Measurements from ENCODE around the gene PRKG1.

Gene PRKG1

GRCh38 chr10:51838471-51838870, 764.2 kb downstream of the PRKG1 start:
- Histone ChIP-seq H3K4me3 (ENCODE audit: low read length) (no peak overlapping the region), H3K4me2 (ENCODE audit: low read length) (no peak overlapping the region), H3K27me3 (ENCODE audit: low read depth, low read length) (no peaks in the 10 kb centered on the region), H3K9me3 (ENCODE audit: insufficient read depth, low read length) (no peaks in the 10 kb centered on the region), H3K79me2 (ENCODE audit: low read length) (no peaks in the 10 kb centered on the region), H3K36me3 (replicated peaks; ENCODE audit: low read depth, low read length) (no peaks in the 10 kb centered on the region), H3K27ac (ENCODE audit: low read length) (no peak overlapping the region), H4K20me1 (ENCODE audit: insufficient read depth, low read length) (no peaks in the 10 kb centered on the region), H3K4me1 (ENCODE audit: low read length) (peaks cover 10% of the 10 kb centered on the region), H2AFZ (ENCODE audit: low read depth, low read length) (no peak overlapping the region), H3K9ac (ENCODE audit: low read length) (no peak overlapping the region)
- no peak for TF ChIP-seq CTCF (IDR thresholded peaks at IDR 0.05; ENCODE audit: low read depth, low read length)
- no peak for TF ChIP-seq EZH2phosphoT487 (IDR thresholded peaks at IDR 0.05; ENCODE audit: low read depth)

DNA sequence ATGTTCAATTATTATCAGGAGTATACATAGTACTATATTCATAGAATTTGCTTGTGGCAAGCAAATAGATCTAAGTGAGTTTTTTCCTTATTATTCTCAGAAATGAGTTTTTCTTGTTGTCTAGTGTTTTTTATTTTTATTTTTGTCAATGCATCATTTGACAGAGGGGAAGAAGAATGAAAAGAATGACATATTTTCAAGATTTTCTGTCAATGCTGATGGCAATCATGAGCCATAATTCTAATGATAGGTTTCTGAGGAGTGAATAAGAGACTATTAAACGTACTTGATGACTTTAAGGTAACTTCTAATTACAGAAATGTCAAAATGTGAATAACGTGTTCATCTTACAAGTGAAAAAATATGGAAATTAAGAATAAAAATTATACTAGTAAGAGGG, 769.7 kb downstream of the PRKG1 start:
- H3K79me2 ChIP-seq (ENCODE audit: low read length) = no peaks in the 10 kb centered on the region
- H3K36me3 ChIP-seq (replicated peaks; ENCODE audit: low read depth, low read length) = no peaks in the 10 kb centered on the region
- no peaks in the 10 kb centered on the region for H4K20me1 ChIP-seq (ENCODE audit: insufficient read depth, low read length)
- H3K27ac ChIP-seq (ENCODE audit: low read length) = no peak overlapping the region
- H3K9me3 ChIP-seq (ENCODE audit: insufficient read depth, low read length) = no peaks in the 10 kb centered on the region
- peaks cover 8% of the 10 kb centered on the region for H3K4me1 ChIP-seq (ENCODE audit: low read length)
- no peaks in the 10 kb centered on the region for H3K27me3 ChIP-seq (ENCODE audit: low read depth, low read length)
- H3K4me3 ChIP-seq (ENCODE audit: low read length) = no peak overlapping the region
- no peak overlapping the region for H2AFZ ChIP-seq (ENCODE audit: low read depth, low read length)
- H3K9ac ChIP-seq (ENCODE audit: low read length) = no peak overlapping the region
- no peak for TF ChIP-seq CTCF (IDR thresholded peaks at IDR 0.05; ENCODE audit: low read depth, low read length)
- no peak for TF ChIP-seq EZH2phosphoT487 (IDR thresholded peaks at IDR 0.05; ENCODE audit: low read depth)
- H3K4me2 ChIP-seq (ENCODE audit: low read length) = no peak overlapping the region

GRCh38 chr10:51846856-51847506, 772.7 kb downstream of the PRKG1 start:
- no peaks in the 10 kb centered on the region for H3K36me3 ChIP-seq (replicated peaks; ENCODE audit: low read depth, low read length)
- H3K27ac ChIP-seq (ENCODE audit: low read length) = no peak overlapping the region
- H3K4me2 ChIP-seq (ENCODE audit: low read length) = no peak overlapping the region
- TF ChIP-seq CTCF (IDR thresholded peaks at IDR 0.05; ENCODE audit: low read depth, low read length) = no peak
- TF ChIP-seq EZH2phosphoT487 (IDR thresholded peaks at IDR 0.05; ENCODE audit: low read depth) = no peak
- H3K27me3 ChIP-seq (ENCODE audit: low read depth, low read length) = no peaks in the 10 kb centered on the region
- no peaks in the 10 kb centered on the region for H3K79me2 ChIP-seq (ENCODE audit: low read length)
- no peak overlapping the region for H2AFZ ChIP-seq (ENCODE audit: low read depth, low read length)
- no peaks in the 10 kb centered on the region for H4K20me1 ChIP-seq (ENCODE audit: insufficient read depth, low read length)
- H3K9me3 ChIP-seq (ENCODE audit: insufficient read depth, low read length) = no peaks in the 10 kb centered on the region
- H3K9ac ChIP-seq (ENCODE audit: low read length) = no peak overlapping the region
- no peaks in the 10 kb centered on the region for H3K4me1 ChIP-seq (ENCODE audit: low read length)
- H3K4me3 ChIP-seq (ENCODE audit: low read length) = no peak overlapping the region

DNA sequence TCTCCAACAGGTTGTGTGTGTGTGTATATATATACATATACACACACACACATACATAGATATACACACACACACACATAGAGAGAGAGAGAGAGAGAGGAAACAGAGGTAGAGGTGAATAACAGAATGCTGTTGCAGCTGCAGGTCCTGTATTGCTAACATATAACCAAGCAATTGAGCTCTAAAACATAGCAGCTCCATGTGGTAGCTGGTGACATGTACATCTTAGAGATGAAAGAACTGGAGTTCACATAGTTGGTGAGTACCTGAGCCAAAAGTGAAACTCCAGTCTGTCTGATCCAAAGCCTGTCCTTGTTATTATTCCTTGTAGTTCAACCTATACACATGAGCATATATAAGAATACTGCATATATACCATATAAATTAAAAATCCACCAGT, 778.0 kb downstream of the PRKG1 start:
- H4K20me1 ChIP-seq (ENCODE audit: insufficient read depth, low read length) = no peaks in the 10 kb centered on the region
- TF ChIP-seq CTCF (IDR thresholded peaks at IDR 0.05; ENCODE audit: low read depth, low read length) (no peak), EZH2phosphoT487 (IDR thresholded peaks at IDR 0.05; ENCODE audit: low read depth) (no peak)
- no peaks in the 10 kb centered on the region for H3K4me1 ChIP-seq (ENCODE audit: low read length)
- no peak overlapping the region for H2AFZ ChIP-seq (ENCODE audit: low read depth, low read length)
- H3K4me2 ChIP-seq (ENCODE audit: low read length) = no peak overlapping the region
- no peaks in the 10 kb centered on the region for H3K9me3 ChIP-seq (ENCODE audit: insufficient read depth, low read length)
- H3K27ac ChIP-seq (ENCODE audit: low read length) = no peak overlapping the region
- H3K9ac ChIP-seq (ENCODE audit: low read length) = no peak overlapping the region
- H3K79me2 ChIP-seq (ENCODE audit: low read length) = no peaks in the 10 kb centered on the region
- no peaks in the 10 kb centered on the region for H3K36me3 ChIP-seq (replicated peaks; ENCODE audit: low read depth, low read length)
- H3K4me3 ChIP-seq (ENCODE audit: low read length) = no peak overlapping the region
- no peaks in the 10 kb centered on the region for H3K27me3 ChIP-seq (ENCODE audit: low read depth, low read length)

Measured in OCI-LY3 (cell line).